ENCODE results near the gene TNFSF8.

Gene TNFSF8

GRCh38 chr9:114947058-114947457 is 16.7 kb upstream of the TNFSF8 start:
- H3K9me2 ChIP-seq (ENCODE audit: low read depth, low read length) = no peaks in the 10 kb centered on the region
- H3K9me3 ChIP-seq (ENCODE audit: low read length) = no peaks in the 10 kb centered on the region
- H3K4me2 ChIP-seq (ENCODE audit: low read length) = no peak overlapping the region
- H4K20me1 ChIP-seq (ENCODE audit: insufficient read depth, low read length) = no peaks in the 10 kb centered on the region
- no peak overlapping the region for H3K27ac ChIP-seq (ENCODE audit: low read depth, low read length, poor library complexity, severe bottlenecking)
- H2AFZ ChIP-seq (ENCODE audit: low read length) = no peak overlapping the region
- no peak overlapping the region for H3K4me3 ChIP-seq (ENCODE audit: low read depth, low read length, poor library complexity, severe bottlenecking)
- H3K79me2 ChIP-seq (ENCODE audit: insufficient read depth, low read length) = no peaks in the 10 kb centered on the region
- no peak for TF ChIP-seq CTCF (IDR thresholded peaks at IDR 0.05; ENCODE audit: low read length)
- no peak for TF ChIP-seq EZH2 (IDR thresholded peaks at IDR 0.05; ENCODE audit: borderline replicate concordance, low read length)
- no peaks in the 10 kb centered on the region for H3K27me3 ChIP-seq (ENCODE audit: insufficient read depth, low read length)
- no peaks in the 10 kb centered on the region for H3F3A ChIP-seq (ENCODE audit: insufficient read depth, low read length)
- no peaks in the 10 kb centered on the region for H3K4me1 ChIP-seq (ENCODE audit: insufficient read depth, low read length, severe bottlenecking)
- no peaks in the 10 kb centered on the region; the same call in 1 of the 2 replicates for H3K36me3 ChIP-seq (ENCODE audit: insufficient read depth, low read length)
- no peak overlapping the region for H3K9ac ChIP-seq (ENCODE audit: low read length)

- no peak overlapping the region for H3K4me3 ChIP-seq (ENCODE audit: low read depth, low read length, poor library complexity, severe bottlenecking)
- H3K9me2 ChIP-seq (ENCODE audit: low read depth, low read length) = no peaks in the 10 kb centered on the region
- H3K4me1 ChIP-seq (ENCODE audit: insufficient read depth, low read length, severe bottlenecking) = no peaks in the 10 kb centered on the region
Observed at GRCh38 chr9:114945616-114946412, 15.4 kb upstream of the TNFSF8 start.

GRCh38 chr9:114941376-114941775 is 11.0 kb upstream of the TNFSF8 start:
- Histone ChIP-seq H3K27ac (ENCODE audit: low read depth, low read length, poor library complexity, severe bottlenecking) (no peak overlapping the region), H3F3A (ENCODE audit: insufficient read depth, low read length) (no peaks in the 10 kb centered on the region), H3K9me2 (ENCODE audit: low read depth, low read length) (no peaks in the 10 kb centered on the region), H3K79me2 (ENCODE audit: insufficient read depth, low read length) (no peaks in the 10 kb centered on the region), H3K4me3 (ENCODE audit: low read depth, low read length, poor library complexity, severe bottlenecking) (no peak overlapping the region), H4K20me1 (ENCODE audit: insufficient read depth, low read length) (no peaks in the 10 kb centered on the region), H3K36me3 (ENCODE audit: insufficient read depth, low read length) (no peaks in the 10 kb centered on the region; the same call in 1 of the 2 replicates), H2AFZ (ENCODE audit: low read length) (no peak overlapping the region), H3K9me3 (ENCODE audit: low read length) (no peaks in the 10 kb centered on the region), H3K9ac (ENCODE audit: low read length) (no peak overlapping the region), H3K4me2 (ENCODE audit: low read length) (no peak overlapping the region), H3K4me1 (ENCODE audit: insufficient read depth, low read length, severe bottlenecking) (peaks cover 15% of the 10 kb centered on the region), H3K27me3 (ENCODE audit: insufficient read depth, low read length) (no peaks in the 10 kb centered on the region)
- TF ChIP-seq EZH2 (IDR thresholded peaks at IDR 0.05; ENCODE audit: borderline replicate concordance, low read length) (no peak), CTCF (IDR thresholded peaks at IDR 0.05; ENCODE audit: low read length) (no peak)

More at GRCh38 chr9:114945616-114946412, 15.4 kb upstream of the TNFSF8 start:
- Histone ChIP-seq H3K9me3 (ENCODE audit: low read length) (no peaks in the 10 kb centered on the region), H3K27me3 (ENCODE audit: insufficient read depth, low read length) (no peaks in the 10 kb centered on the region), H3F3A (ENCODE audit: insufficient read depth, low read length) (no peaks in the 10 kb centered on the region), H3K36me3 (ENCODE audit: insufficient read depth, low read length) (no peaks in the 10 kb centered on the region; the same call in 1 of the 2 replicates), H3K4me2 (ENCODE audit: low read length) (no peak overlapping the region), H3K9ac (ENCODE audit: low read length) (no peak overlapping the region), H2AFZ (ENCODE audit: low read length) (no peak overlapping the region), H4K20me1 (ENCODE audit: insufficient read depth, low read length) (no peaks in the 10 kb centered on the region), H3K79me2 (ENCODE audit: insufficient read depth, low read length) (no peaks in the 10 kb centered on the region), H3K27ac (ENCODE audit: low read depth, low read length, poor library complexity, severe bottlenecking) (no peak overlapping the region)
- TF ChIP-seq EZH2 (IDR thresholded peaks at IDR 0.05; ENCODE audit: borderline replicate concordance, low read length) (no peak), CTCF (IDR thresholded peaks at IDR 0.05; ENCODE audit: low read length) (no peak)

Data from OCI-LY1 (cell line).